HTERT RPE-1 (cell line): ENCODE measurements around the gene TMEM150C.

ENCODE experiments used
- in situ Hi-C: fragments of 300-500 bp; cut with MboI; formaldehyde crosslinking; loops from 4 replicates; pipeline ENCODE4 v1.14.3; 2020; ENCODE audit warnings: low sequenced_read_pairs

The TMEM150C gene

GRCh38 chr4:82519072-82519471 lies 42.7 kb downstream of the TMEM150C start:
- in situ Hi-C loops: no loop called here

- in situ Hi-C loops: no loop called here
These were observed 44.7 kb downstream of the TMEM150C start for GRCh38 chr4:82517043-82517442.

- in situ Hi-C loops: no loop called here
These were observed 46.1 kb downstream of the TMEM150C start for GRCh38 chr4:82515705-82516104.

GRCh38 chr4:82513382-82513781 lies 48.4 kb downstream of the TMEM150C start:
- in situ Hi-C loops: no loop called here

- in situ Hi-C loops: no loop called here
These were observed 51.6 kb downstream of the TMEM150C start for GRCh38 chr4:82510216-82510615.

GRCh38 chr4:82508806-82509428 lies 52.9 kb downstream of the TMEM150C start:
- in situ Hi-C loops: no loop called here

- in situ Hi-C loops: no loop called here
These were observed 53.8 kb downstream of the TMEM150C start for GRCh38 chr4:82508011-82508410.

GRCh38 chr4:82501154-82501442 lies 60.7 kb downstream of the TMEM150C start:
- in situ Hi-C loops: no loop called here

GRCh38 chr4:82500435-82501153 lies 61.2 kb downstream of the TMEM150C start:
- in situ Hi-C loops: no loop called here

GRCh38 chr4:82499738-82500434 lies 61.9 kb downstream of the TMEM150C start:
- in situ Hi-C loops: no loop called here

- in situ Hi-C loops: no loop called here
These were observed 65.4 kb downstream of the TMEM150C start for GRCh38 chr4:82496349-82496748.

GRCh38 chr4:82495666-82496065 lies 66.1 kb downstream of the TMEM150C start:
- in situ Hi-C loops: no loop called here

- in situ Hi-C loops: no loop called here
These were observed 67.9 kb downstream of the TMEM150C start for GRCh38 chr4:82493721-82494425.

- in situ Hi-C loops: no loop called here
These were observed 70.4 kb downstream of the TMEM150C start for GRCh38 chr4:82491251-82491960.

GRCh38 chr4:82489987-82490386 lies 71.8 kb downstream of the TMEM150C start:
- in situ Hi-C loops: no loop called here

GRCh38 chr4:82489076-82489475 lies 72.7 kb downstream of the TMEM150C start:
- in situ Hi-C loops: no loop called here

GRCh38 chr4:82484996-82485783 lies 76.6 kb downstream of the TMEM150C start:
- in situ Hi-C loops: no loop called here

- in situ Hi-C loops: no loop called here
These were observed 79.4 kb downstream of the TMEM150C start for GRCh38 chr4:82482387-82482786.

GRCh38 chr4:82481506-82481840 lies 80.3 kb downstream of the TMEM150C start:
- in situ Hi-C loops: no loop called here

GRCh38 chr4:82480771-82481505 lies 80.8 kb downstream of the TMEM150C start:
- in situ Hi-C loops: no loop called here
